Kidney epithelial cell (primary cell): ENCODE results near the gene C17orf114. TPM values are rescaled to one million over a fixed set of nuclear protein-coding genes. Genes with fewer than 3 reads are reported as not detected.

Experiments
- DNase-seq: peaks from one replicate; pipeline ENCODE4 v3.0.0-alpha.2; 2010; ENCODE audit warnings: low read depth
- H3K27me3 ChIP-seq: 2 replicates; pipeline ENCODE4 v1.6.0; 2011; ENCODE audit warnings: low read length; ENCODE audit not compliant: control insufficient read depth, insufficient read depth
- H3K36me3 ChIP-seq: 2 replicates; pipeline ENCODE4 v1.5.1; 2011; ENCODE audit warnings: low read length; ENCODE audit not compliant: control insufficient read depth, insufficient read depth
- H3K4me3 ChIP-seq: 2 replicates; pipeline ENCODE4 v1.5.1; 2011; ENCODE audit warnings: low read depth, mild to moderate bottlenecking, control low read depth, low read length
- total RNA-seq: library from RNA; depleted of rRNA; stranded (reverse); fragments of >200 nt; gene quantifications from 2 replicates; pipeline ENCODE4 v1.2.3, GENCODE V29; 2015
- TF ChIP-seq, protein P1 (sequence below): IDR thresholded peaks from 2 replicates; pipeline ENCODE4 v1.5.1; 2011; ENCODE audit warnings: mild to moderate bottlenecking, moderate library complexity, low read length, control low read depth, inconsistent platforms; ENCODE audit not compliant: insufficient read depth, poor library complexity, severe bottlenecking

C17orf114 gene

DNA sequence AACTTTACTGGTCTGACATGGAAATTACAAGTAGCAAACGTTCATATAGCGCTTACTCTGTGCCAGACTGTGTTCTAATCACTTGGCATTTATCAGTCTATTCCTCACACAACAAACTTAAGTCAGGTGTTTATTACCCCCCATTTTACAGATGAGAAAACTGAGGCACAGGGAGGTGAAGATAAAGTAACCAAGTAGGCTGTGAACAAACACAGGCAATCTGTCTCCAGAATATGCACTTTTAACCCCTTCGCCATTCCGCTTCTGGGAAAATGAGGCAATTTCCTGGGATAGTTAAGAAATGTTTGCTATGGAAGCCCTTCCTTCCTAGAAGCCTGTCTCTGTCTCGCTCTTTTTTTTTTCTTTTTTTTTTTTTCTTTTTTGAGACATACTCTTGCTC lies 50.2 kb downstream of the C17orf114 start:
- no peak for DNase-seq
- H3K4me3 ChIP-seq, result no peak overlapping the region
- no peaks in the 10 kb centered on the region for H3K36me3 ChIP-seq
- peaks cover 18% of the 10 kb centered on the region for H3K27me3 ChIP-seq
- TF ChIP-seq, protein P1, sequence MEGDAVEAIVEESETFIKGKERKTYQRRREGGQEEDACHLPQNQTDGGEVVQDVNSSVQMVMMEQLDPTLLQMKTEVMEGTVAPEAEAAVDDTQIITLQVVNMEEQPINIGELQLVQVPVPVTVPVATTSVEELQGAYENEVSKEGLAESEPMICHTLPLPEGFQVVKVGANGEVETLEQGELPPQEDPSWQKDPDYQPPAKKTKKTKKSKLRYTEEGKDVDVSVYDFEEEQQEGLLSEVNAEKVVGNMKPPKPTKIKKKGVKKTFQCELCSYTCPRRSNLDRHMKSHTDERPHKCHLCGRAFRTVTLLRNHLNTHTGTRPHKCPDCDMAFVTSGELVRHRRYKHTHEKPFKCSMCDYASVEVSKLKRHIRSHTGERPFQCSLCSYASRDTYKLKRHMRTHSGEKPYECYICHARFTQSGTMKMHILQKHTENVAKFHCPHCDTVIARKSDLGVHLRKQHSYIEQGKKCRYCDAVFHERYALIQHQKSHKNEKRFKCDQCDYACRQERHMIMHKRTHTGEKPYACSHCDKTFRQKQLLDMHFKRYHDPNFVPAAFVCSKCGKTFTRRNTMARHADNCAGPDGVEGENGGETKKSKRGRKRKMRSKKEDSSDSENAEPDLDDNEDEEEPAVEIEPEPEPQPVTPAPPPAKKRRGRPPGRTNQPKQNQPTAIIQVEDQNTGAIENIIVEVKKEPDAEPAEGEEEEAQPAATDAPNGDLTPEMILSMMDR, result no peak

Other genes with a start within 250 kb of the C17orf114 start
- 92.0 and 103 TPM in 2 replicates for gene MYBBP1A, start 246.9 kb downstream of the C17orf114 start, total RNA-seq
- gene GGT6, start 241.8 kb downstream of the C17orf114 start, total RNA-seq, result 0.07 and 0.38 TPM in 2 replicates
- 0.14 and 0.46 TPM in 2 replicates for gene SMTNL2, start 217.8 kb downstream of the C17orf114 start, total RNA-seq
- not detected in 2 replicates for gene ALOX15, start 160.7 kb downstream of the C17orf114 start, total RNA-seq
- gene PELP1, start 98.2 kb downstream of the C17orf114 start, total RNA-seq, result 33.8 and 46.2 TPM in 2 replicates
- gene ARRB2, start 91.7 kb downstream of the C17orf114 start, total RNA-seq, result 5.8 and 6.8 TPM in 2 replicates
- 19.1 and 23.6 TPM in 2 replicates for gene MED11, start 70.9 kb downstream of the C17orf114 start, total RNA-seq
- gene ZMYND15, start 62.5 kb downstream of the C17orf114 start, total RNA-seq, result 1.4 and 2.9 TPM in 2 replicates
- 96.1 and 106 TPM in 2 replicates for gene CXCL16, start 62.4 kb downstream of the C17orf114 start, total RNA-seq
- not detected in 2 replicates for gene TM4SF5, start 30.4 kb downstream of the C17orf114 start, total RNA-seq
- not detected in 2 replicates for gene VMO1, start 16.0 kb downstream of the C17orf114 start, total RNA-seq
- not detected in 2 replicates for gene GLTPD2, start 13.4 kb downstream of the C17orf114 start, total RNA-seq
- 208 and 257 TPM in 2 replicates for gene PSMB6, start 6.2 kb downstream of the C17orf114 start, total RNA-seq
- gene PLD2, start 4.8 kb upstream of the C17orf114 start, total RNA-seq, result 17.4 and 28.6 TPM in 2 replicates
- gene MINK1, start 31.0 kb upstream of the C17orf114 start, total RNA-seq, result 36.1 and 38.3 TPM in 2 replicates
- gene C17orf107, start 97.2 kb upstream of the C17orf114 start, total RNA-seq, result 2.3 and 4.4 TPM in 2 replicates
- 2.0 and 2.7 TPM in 2 replicates for gene CHRNE, start 100.8 kb upstream of the C17orf114 start, total RNA-seq
- not detected in 2 replicates for gene GP1BA, start 129.9 kb upstream of the C17orf114 start, total RNA-seq
- 37.2 and 44.7 TPM in 2 replicates for gene SLC25A11, start 137.7 kb upstream of the C17orf114 start, total RNA-seq
- 44.1 and 66.0 TPM in 2 replicates for gene RNF167, start 137.9 kb upstream of the C17orf114 start, total RNA-seq
- gene PFN1, start 146.2 kb upstream of the C17orf114 start, total RNA-seq, result 1,484 and 2,015 TPM in 2 replicates
- 3.5 and 5.8 TPM in 2 replicates for gene ENO3, start 148.8 kb upstream of the C17orf114 start, total RNA-seq
- gene SPAG7, start 165.5 kb upstream of the C17orf114 start, total RNA-seq, result 74.6 and 88.7 TPM in 2 replicates
- 47.7 and 50.7 TPM in 2 replicates for gene CAMTA2, start 185.3 kb upstream of the C17orf114 start, total RNA-seq
- 0.41 and 2.2 TPM in 2 replicates for gene INCA1, start 195.2 kb upstream of the C17orf114 start, total RNA-seq
- gene KIF1C, start 195.6 kb upstream of the C17orf114 start, total RNA-seq, result 87.1 and 97.6 TPM in 2 replicates
- gene SLC52A1, start 233.1 kb upstream of the C17orf114 start, total RNA-seq, result 0.17 and 0.62 TPM in 2 replicates